Osteoblast (primary cell): ENCODE measurements around the gene VANGL1. TPM values are rescaled to one million over a fixed set of nuclear protein-coding genes. Genes with fewer than 3 reads are reported as not detected.

Experiments used
- DNase-seq: peaks from one replicate; pipeline ENCODE4 v3.0.0; 2011; ENCODE audit warnings: low spot score, mixed read lengths; ENCODE audit not compliant: insufficient read length; ENCODE audit errors: missing footprints
- H2AFZ ChIP-seq: 2 replicates; pipeline ENCODE4 v1.6.0; 2011; ENCODE audit warnings: mild to moderate bottlenecking, low read length
- H3K27ac ChIP-seq: 2 replicates; pipeline ENCODE4 v1.5.1; 2011; ENCODE audit warnings: mild to moderate bottlenecking, low read depth, low read length, moderate library complexity
- H3K27me3 ChIP-seq: 2 replicates; pipeline ENCODE4 v1.6.0; 2012; ENCODE audit warnings: mild to moderate bottlenecking, control low read depth, inconsistent platforms, low read length, moderate library complexity; ENCODE audit not compliant: insufficient read depth
- H3K36me3 ChIP-seq: 2 replicates; pipeline ENCODE4 v1.5.1; 2011; ENCODE audit warnings: mild to moderate bottlenecking, low read length, control low read depth, moderate library complexity; ENCODE audit not compliant: insufficient read depth
- H3K4me1 ChIP-seq: 2 replicates; pipeline ENCODE4 v1.5.1; 2011; ENCODE audit warnings: mild to moderate bottlenecking, low read length, control low read depth, moderate library complexity; ENCODE audit not compliant: insufficient read depth
- H3K4me2 ChIP-seq: 2 replicates; pipeline ENCODE4 v1.6.0; 2011; ENCODE audit warnings: mild to moderate bottlenecking, low read length; ENCODE audit not compliant: insufficient read depth
- H3K4me3 ChIP-seq: fragments of 200-600 bp; sonication (generic); 3 replicates; pipeline ENCODE4 v1.5.1; 2012; ENCODE audit warnings: mild to moderate bottlenecking, low read length, inconsistent platforms; ENCODE audit not compliant: insufficient read depth
- H3K79me2 ChIP-seq: 2 replicates; pipeline ENCODE4 v1.6.0; 2012; ENCODE audit warnings: mild to moderate bottlenecking, low read length, control low read depth, inconsistent platforms; ENCODE audit not compliant: insufficient read depth
- H3K9me3 ChIP-seq: 2 replicates; pipeline ENCODE4 v1.5.1; 2011; ENCODE audit warnings: low read depth, low read length, control low read depth
- H4K20me1 ChIP-seq: 2 replicates; pipeline ENCODE4 v1.6.0; 2012; ENCODE audit warnings: mild to moderate bottlenecking, low read length, control low read depth; ENCODE audit not compliant: insufficient read depth
- CTCF ChIP-seq: IDR thresholded peaks from 2 replicates; pipeline ENCODE4 v1.5.1; 2011; ENCODE audit warnings: mild to moderate bottlenecking, low read depth, low read length, moderate library complexity; ENCODE audit errors: extremely low read depth
- small RNA-seq: library from RNA; depleted of rRNA; stranded (forward); fragments of <200 nt; gene quantifications from one replicate; pipeline ENCODE3, GENCODE V24; 2012
- total RNA-seq: library from RNA; depleted of rRNA; stranded (reverse); fragments of >200 nt; gene quantifications from 2 replicates; pipeline ENCODE4 v1.2.3, GENCODE V29; 2012

VANGL1 gene
- total RNA-seq, 1 donor = 11.2 TPM

GRCh38 chr1:115744646-115745275, 103.0 kb downstream of the VANGL1 start:
- TF ChIP-seq CTCF = no peak

GRCh38 chr1:115746021-115746690, 104.4 kb downstream of the VANGL1 start:
- no peak overlapping the region for H3K4me3 ChIP-seq
- H3K4me1 ChIP-seq = no peaks in the 10 kb centered on the region
- TF ChIP-seq CTCF = no peak
- no peaks in the 10 kb centered on the region for H4K20me1 ChIP-seq
- no peak for DNase-seq
- no peaks in the 10 kb centered on the region for H3K9me3 ChIP-seq
- H3K4me2 ChIP-seq = no peak overlapping the region
- peaks cover 6% of the 10 kb centered on the region for H3K27me3 ChIP-seq
- no peaks in the 10 kb centered on the region for H3K36me3 ChIP-seq
- H3K27ac ChIP-seq = no peak overlapping the region
- H3K79me2 ChIP-seq = no peaks in the 10 kb centered on the region
- no peak overlapping the region for H2AFZ ChIP-seq

More at GRCh38 chr1:115744646-115745275, 103.0 kb downstream of the VANGL1 start:
- H3K79me2 ChIP-seq = no peaks in the 10 kb centered on the region
- no peak overlapping the region for H3K4me2 ChIP-seq
- H3K27me3 ChIP-seq = peaks cover 9% of the 10 kb centered on the region
- DNase-seq = no peak
- H3K9me3 ChIP-seq = no peaks in the 10 kb centered on the region
- no peaks in the 10 kb centered on the region for H4K20me1 ChIP-seq
- no peak overlapping the region for H3K4me3 ChIP-seq
- no peaks in the 10 kb centered on the region for H3K4me1 ChIP-seq
- H3K27ac ChIP-seq = no peak overlapping the region
- no peak overlapping the region for H2AFZ ChIP-seq
- H3K36me3 ChIP-seq = no peaks in the 10 kb centered on the region

Small RNA genes within 50 kb of the gene (small RNA-seq; reads per million reads assigned to genes)
- gene RF00406 = 5.4 reads per million, percentile 87 among the genes with 10 or more reads in this experiment
- not detected for gene RN7SL420P

Other genes starting within 250 kb of the VANGL1 start
- gene CASQ2, start 126.7 kb downstream of the VANGL1 start, total RNA-seq = not detected in 2 replicates
- gene NHLH2, start 199.2 kb downstream of the VANGL1 start, total RNA-seq = not detected in 2 replicates